HUES64 (cell line): ENCODE results near the gene LRRC58.

Source experiments
- H3K27ac ChIP-seq: 2 replicates; pipeline ENCODE4 v1.7.0; 2013; ENCODE audit warnings: low read depth, low read length, inconsistent platforms
- H3K27me3 ChIP-seq: 2 replicates; pipeline ENCODE4 v1.6.1; 2013; ENCODE audit warnings: mild to moderate bottlenecking, low read length; ENCODE audit not compliant: insufficient read depth
- H3K36me3 ChIP-seq: 2 replicates; pipeline ENCODE4 v1.6.1; 2013; ENCODE audit warnings: mild to moderate bottlenecking, low read length; ENCODE audit not compliant: insufficient read depth
- H3K4me1 ChIP-seq: 2 replicates; pipeline ENCODE4 v1.6.1; 2013; ENCODE audit warnings: mild to moderate bottlenecking, low read length, moderate library complexity; ENCODE audit not compliant: insufficient read depth
- H3K4me3 ChIP-seq: 2 replicates; pipeline ENCODE4 v1.5.1; 2013; ENCODE audit warnings: mild to moderate bottlenecking, low read length, moderate library complexity
- H3K9ac ChIP-seq: 2 replicates; pipeline ENCODE4 v1.6.1; 2013; ENCODE audit warnings: mild to moderate bottlenecking, low read depth, low read length
- H3K9me3 ChIP-seq: 2 replicates; pipeline ENCODE4 v1.6.1; 2013; ENCODE audit warnings: low read depth, low read length; ENCODE audit not compliant: insufficient read depth
- WGBS: fragments of 150-250, 120-280 bp; methylation state at CpG from one replicate; pipeline ENCODE4 v1.1.7; 2013; ENCODE audit warnings: missing lambda C conversion rate; 5-methylcytosine and 5-hydroxymethylcytosine counted together

The LRRC58 gene

GRCh38 chr3:120275618-120276017 lies 73.5 kb downstream of the LRRC58 start:
- no peaks in the 10 kb centered on the region for H3K4me1 ChIP-seq
- H3K27me3 ChIP-seq = no peaks in the 10 kb centered on the region
- no peaks in the 10 kb centered on the region for H3K36me3 ChIP-seq
- 91% methylated on average over 4 of the region's 4 CpGs for WGBS
- no peak overlapping the region for H3K9ac ChIP-seq
- no peaks in the 10 kb centered on the region for H3K9me3 ChIP-seq
- H3K4me3 ChIP-seq = no peak overlapping the region
- no peak overlapping the region for H3K27ac ChIP-seq

- Histone ChIP-seq H3K27me3 (no peaks in the 10 kb centered on the region), H3K4me3 (no peak overlapping the region), H3K9ac (no peak overlapping the region), H3K9me3 (no peaks in the 10 kb centered on the region), H3K27ac (no peak overlapping the region), H3K4me1 (no peaks in the 10 kb centered on the region), H3K36me3 (no peaks in the 10 kb centered on the region)
- WGBS = 90% methylated on average over 5 of the region's 5 CpGs
These were observed 74.4 kb downstream of the LRRC58 start for GRCh38 chr3:120274739-120275167.
